Small intestine (tissue), 7 donors: ENCODE results near the gene STAMBPL1. TPM values are rescaled to one million over a fixed set of nuclear protein-coding genes. Genes with fewer than 3 reads are reported as not detected.

ENCODE experiments used
- DNase-seq, 2 donors: peaks; one replicate each; pipeline versions ENCODE4 v3.0.0 to v3.0.0-alpha.2; 2013
- FAIRE-seq: peaks from 2 replicates; lab custom pipeline; 2012; peaks lifted over from hg19 to GRCh38; lab: Jason Lieb, UNC
- H3K27ac ChIP-seq, 3 donors: one replicate each; pipeline ENCODE4 v1.5.1; 2013; ENCODE audit warnings: low read length in 2 of 3, mild to moderate bottlenecking in 2 of 3, control low read depth in 1 of 3, inconsistent platforms in 1 of 3, low read depth in 1 of 3, moderate library complexity in 1 of 3
- H3K27me3 ChIP-seq, 3 donors: one replicate each; pipeline ENCODE4 v1.6.1; 2013; ENCODE audit warnings: low read length in 3 of 3, inconsistent platforms in 1 of 3; ENCODE audit not compliant: control insufficient read depth in 3 of 3, insufficient read depth in 3 of 3
- H3K36me3 ChIP-seq, 3 donors: one replicate each; pipeline ENCODE4 v1.6.1; 2013; ENCODE audit warnings: low read length in 3 of 3, inconsistent platforms in 1 of 3, low read depth in 1 of 3, mild to moderate bottlenecking in 1 of 3, moderate library complexity in 1 of 3; ENCODE audit not compliant: control insufficient read depth in 3 of 3, insufficient read depth in 2 of 3
- H3K4me1 ChIP-seq, 3 donors: one replicate each; pipeline ENCODE4 v1.6.1; 2013; ENCODE audit warnings: low read length in 2 of 3, inconsistent platforms in 1 of 3, low read depth in 1 of 3, mild to moderate bottlenecking in 1 of 3, moderate library complexity in 1 of 3; ENCODE audit not compliant: control insufficient read depth in 3 of 3, insufficient read depth in 2 of 3
- H3K4me3 ChIP-seq, 3 donors: one replicate each; pipeline ENCODE4 v1.5.1; 2013; ENCODE audit warnings: low read length in 3 of 3, control low read depth in 1 of 3, inconsistent platforms in 1 of 3, low read depth in 1 of 3, mild to moderate bottlenecking in 1 of 3, moderate library complexity in 1 of 3
- H3K9me3 ChIP-seq, 2 donors: one replicate each; pipeline ENCODE4 v1.6.1; 2013; ENCODE audit warnings: low read depth in 1 of 2, low read length in 1 of 2; ENCODE audit not compliant: control insufficient read depth in 2 of 2, insufficient read depth in 1 of 2
- WGBS, 3 donors: extraction: QIAGEN DNeasy Blood & Tissue Kit; methylation state at CpG; one replicate each; pipeline ENCODE4 v1.1.7; 2013; 5-methylcytosine and 5-hydroxymethylcytosine counted together
- polyA plus RNA-seq, 4 donors: library from polyadenylated mRNA; stranded (reverse) in 3 of 4; unstranded in 1 of 4; fragments of 200-250 nt in 3 of 4; fragments of 120-200 nt in 1 of 4; gene quantifications; one replicate each; pipeline versions ENCODE4 v1.2.1 to v1.2.3, GENCODE V29; 2013
- donor health status: healthy with polysubstance abuse.
- donor health status: control.
- donor health status: control.
- donor health status: Bipolar disorder and iron deficiency.
- donor health status: healthy.

STAMBPL1 gene
- polyA plus RNA-seq, 4 donors = 2.9 to 27.7 (median 9.4) TPM

- no peaks in the 10 kb centered on the region for H3K27me3 ChIP-seq
- H3K36me3 ChIP-seq = no peaks in the 10 kb centered on the region
- no peak overlapping the region for H3K4me3 ChIP-seq
- no peak overlapping the region for H3K27ac ChIP-seq
- DNase-seq (no peak), FAIRE-seq (no peak)
- no peaks in the 10 kb centered on the region for H3K9me3 ChIP-seq
- H3K4me1 ChIP-seq = peaks cover 0 to 12% (median 0%) of the 10 kb centered on the region in 3 donors
- 42 to 90% (median 83%) methylated on average over 1 of the region's 1 CpG for WGBS, 3 donors
These were observed 19.0 kb upstream of the STAMBPL1 start for GRCh38 chr10:88861036-88861435.

- peak; percentile 46 to 51 for DNase-seq
- FAIRE-seq = no peak
- WGBS, 3 donors = 73 to 87% (median 79%) methylated on average over 4 of the region's 4 CpGs
- Histone ChIP-seq H3K36me3 (no peaks in the 10 kb centered on the region), H3K4me3 (no peak overlapping the region), H3K4me1 (no peaks in the 10 kb centered on the region), H3K9me3 (no peaks in the 10 kb centered on the region), H3K27ac (no peak overlapping the region), H3K27me3 (no peaks in the 10 kb centered on the region)
These were observed 14.7 kb upstream of the STAMBPL1 start for GRCh38 chr10:88865281-88865876.

DNA sequence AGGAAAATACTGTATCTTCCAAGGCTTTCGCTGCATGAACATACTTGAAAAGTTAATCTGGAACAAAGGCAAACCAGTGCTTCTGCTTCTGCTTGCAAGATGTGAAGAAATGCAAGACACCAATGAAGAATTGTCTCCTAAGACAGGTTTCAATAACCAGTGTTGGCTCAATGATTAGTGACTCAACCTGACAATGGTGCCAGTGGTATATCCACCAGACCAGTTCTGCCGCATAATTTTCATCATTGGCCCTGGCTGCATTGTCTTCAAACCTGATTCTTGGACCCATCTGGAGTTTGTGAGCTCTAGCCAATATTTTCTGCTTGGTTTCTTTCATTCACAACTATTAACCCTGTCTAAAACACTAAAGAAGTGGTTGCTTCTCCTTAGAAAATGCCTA, 13.6 kb upstream of the STAMBPL1 start:
- FAIRE-seq (no peak), DNase-seq (no peak)
- Histone ChIP-seq H3K4me3 (no peak overlapping the region), H3K4me1 (no peaks in the 10 kb centered on the region), H3K9me3 (no peaks in the 10 kb centered on the region), H3K36me3 (no peaks in the 10 kb centered on the region), H3K27ac (no peak overlapping the region), H3K27me3 (no peaks in the 10 kb centered on the region)
- WGBS, 3 donors = 92 to 100% (median 98%) methylated on average over 2 of the region's 2 CpGs

- H3K36me3 ChIP-seq = no peaks in the 10 kb centered on the region
- no peaks in the 10 kb centered on the region for H3K27me3 ChIP-seq
- H3K4me1 ChIP-seq = no peaks in the 10 kb centered on the region
- no peaks in the 10 kb centered on the region for H3K9me3 ChIP-seq
- no peak overlapping the region for H3K4me3 ChIP-seq
- FAIRE-seq = no peak
- H3K27ac ChIP-seq = no peak overlapping the region
- no peak for DNase-seq
These were observed 10.0 kb upstream of the STAMBPL1 start for GRCh38 chr10:88870089-88870488.

DNA sequence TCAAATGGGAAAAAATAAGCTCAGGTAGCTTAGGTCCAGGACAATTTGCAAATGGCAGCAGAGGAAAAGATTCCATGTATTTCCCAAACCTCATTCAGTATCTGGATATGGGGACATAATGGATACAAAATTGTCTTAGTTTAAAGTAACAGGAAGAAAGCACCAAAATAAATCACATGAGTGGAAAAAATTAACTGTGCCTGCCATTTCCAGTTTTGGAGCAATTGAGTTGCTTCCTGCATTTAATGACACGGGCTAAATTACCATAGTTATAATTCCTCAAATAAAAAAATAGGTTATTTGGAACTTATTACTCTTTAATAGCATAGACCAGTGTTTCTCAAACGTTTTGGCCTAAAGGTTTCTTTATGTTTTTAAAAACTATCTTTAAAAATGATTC, 6.3 kb upstream of the STAMBPL1 start:
- 52 to 57% (median 56%) methylated on average over 2 of the region's 2 CpGs for WGBS, 3 donors
- Histone ChIP-seq H3K4me3 (no peak overlapping the region), H3K27me3 (no peaks in the 10 kb centered on the region), H3K36me3 (no peaks in the 10 kb centered on the region), H3K27ac (no peak overlapping the region), H3K4me1 (peaks cover 0 to 3% (median 0%) of the 10 kb centered on the region in 3 donors), H3K9me3 (no peaks in the 10 kb centered on the region)
- FAIRE-seq (no peak), DNase-seq (no peak)

- no peak overlapping the region for H3K27ac ChIP-seq
- FAIRE-seq (no peak), DNase-seq (no peak)
- peaks cover 0 to 8% (median 0%) of the 10 kb centered on the region in 3 donors for H3K4me1 ChIP-seq
- no peaks in the 10 kb centered on the region for H3K9me3 ChIP-seq
- H3K27me3 ChIP-seq = no peaks in the 10 kb centered on the region
- H3K4me3 ChIP-seq = no peak overlapping the region
- WGBS, 3 donors = 80 to 96% (median 93%) methylated on average over 2 of the region's 2 CpGs
- no peaks in the 10 kb centered on the region for H3K36me3 ChIP-seq
These were observed 5.8 kb upstream of the STAMBPL1 start for GRCh38 chr10:88874281-88874680.

- Histone ChIP-seq H3K27ac (no peak overlapping the region), H3K36me3 (no peaks in the 10 kb centered on the region), H3K27me3 (no peaks in the 10 kb centered on the region), H3K9me3 (no peaks in the 10 kb centered on the region), H3K4me1 (peaks cover 0 to 12% (median 0%) of the 10 kb centered on the region in 3 donors), H3K4me3 (no peak overlapping the region)
- DNase-seq (no peak), FAIRE-seq (no peak)
These were observed 5.0 kb upstream of the STAMBPL1 start for GRCh38 chr10:88875081-88875480.

- no peak for DNase-seq
- H3K9me3 ChIP-seq = no peaks in the 10 kb centered on the region
- no peak for FAIRE-seq
- peaks cover 0 to 16% (median 4%) of the 10 kb centered on the region in 3 donors for H3K4me1 ChIP-seq
- 94 to 97% (median 96%) methylated on average over 6 of the region's 6 CpGs for WGBS, 3 donors
- no peak overlapping the region for H3K27ac ChIP-seq
- H3K4me3 ChIP-seq = no peak overlapping the region
- no peaks in the 10 kb centered on the region for H3K36me3 ChIP-seq
- no peaks in the 10 kb centered on the region for H3K27me3 ChIP-seq
These were observed 2.7 kb upstream of the STAMBPL1 start for GRCh38 chr10:88877298-88877697.
